ENCODE results near the gene INCA1.
A peak's percentile ranks its signal among the peaks of the same experiment; 100 is the strongest.

The INCA1 gene

GRCh38 chr17:4969551-4970173, 27.7 kb downstream of the INCA1 start:
- no peak for DNase-seq

GRCh38 chr17:4969047-4969550, 28.2 kb downstream of the INCA1 start:
- no peak for DNase-seq

DNA sequence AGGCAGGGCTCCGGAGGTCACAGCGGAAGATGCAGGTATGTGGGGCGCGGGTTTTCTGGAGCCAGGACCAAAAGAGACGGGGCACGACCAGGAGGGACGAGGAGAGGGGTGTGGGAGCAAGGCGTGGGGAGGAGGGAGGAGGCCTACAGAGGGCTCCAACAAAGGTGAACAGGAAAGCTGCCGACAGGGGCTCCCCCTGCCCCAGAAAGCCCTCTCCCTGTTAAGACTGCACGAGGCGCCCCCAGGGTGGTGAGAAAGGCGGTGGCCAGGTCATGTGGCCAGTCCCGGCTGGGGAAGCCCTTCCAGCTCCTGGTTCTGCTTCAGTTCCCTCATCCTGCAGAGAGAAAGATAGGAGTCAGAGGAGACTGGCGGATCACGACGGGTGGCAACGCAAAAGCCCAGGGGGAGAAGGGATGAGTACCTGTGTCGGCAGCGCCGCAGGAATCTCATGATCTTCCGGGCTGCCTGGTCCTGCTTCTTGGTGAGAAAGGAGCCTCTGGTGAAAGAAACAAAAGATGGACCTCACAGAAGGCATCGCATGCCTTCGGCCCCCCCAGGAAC, 28.8 kb downstream of the INCA1 start:
- DNase-seq: no peak

- DNase-seq: peak; percentile 92
Observed at GRCh38 chr17:4967539-4968485, 29.5 kb downstream of the INCA1 start, which contains the start of gene SPAG7. Gene SPAG7 (minus strand): TSS chr17:4967817. CDS start chr17:4967804, 13 bp downstream.

GRCh38 chr17:4966844-4967538, 30.3 kb downstream of the INCA1 start:
- DNase-seq: peak; percentile 96

DNA sequence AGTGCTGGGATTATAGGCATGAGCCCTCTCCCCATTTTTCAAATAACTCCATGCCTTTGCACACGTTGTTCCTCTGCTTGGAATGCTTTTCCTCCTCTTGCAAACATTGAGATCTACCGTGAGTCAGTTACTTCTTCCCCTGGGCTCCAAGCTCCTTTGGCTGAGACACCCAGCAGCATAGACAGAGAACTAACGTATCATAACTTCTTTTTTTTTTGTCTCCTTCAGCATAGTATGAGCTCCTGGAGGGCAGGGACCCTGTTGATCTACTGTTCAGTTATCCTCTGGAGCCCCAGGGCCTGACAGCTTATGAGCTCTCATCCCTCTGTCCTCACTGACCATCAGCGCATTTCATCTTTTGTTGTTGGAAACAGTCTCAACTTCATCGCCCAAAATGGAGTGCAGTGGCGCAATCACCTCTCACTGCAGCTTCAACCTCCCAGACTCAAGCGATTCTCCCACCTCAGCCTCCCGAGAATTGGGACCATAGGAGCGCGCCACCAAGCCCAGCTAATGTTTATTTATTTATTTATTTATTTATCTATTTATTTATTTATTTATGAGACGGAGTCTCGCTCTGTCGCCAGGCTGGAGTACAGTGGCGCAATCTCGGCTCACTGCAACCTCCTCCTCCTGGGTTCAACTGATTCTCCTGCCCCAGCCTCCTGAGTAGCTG, 31.9 kb downstream of the INCA1 start:
- no peak for DNase-seq

DNA sequence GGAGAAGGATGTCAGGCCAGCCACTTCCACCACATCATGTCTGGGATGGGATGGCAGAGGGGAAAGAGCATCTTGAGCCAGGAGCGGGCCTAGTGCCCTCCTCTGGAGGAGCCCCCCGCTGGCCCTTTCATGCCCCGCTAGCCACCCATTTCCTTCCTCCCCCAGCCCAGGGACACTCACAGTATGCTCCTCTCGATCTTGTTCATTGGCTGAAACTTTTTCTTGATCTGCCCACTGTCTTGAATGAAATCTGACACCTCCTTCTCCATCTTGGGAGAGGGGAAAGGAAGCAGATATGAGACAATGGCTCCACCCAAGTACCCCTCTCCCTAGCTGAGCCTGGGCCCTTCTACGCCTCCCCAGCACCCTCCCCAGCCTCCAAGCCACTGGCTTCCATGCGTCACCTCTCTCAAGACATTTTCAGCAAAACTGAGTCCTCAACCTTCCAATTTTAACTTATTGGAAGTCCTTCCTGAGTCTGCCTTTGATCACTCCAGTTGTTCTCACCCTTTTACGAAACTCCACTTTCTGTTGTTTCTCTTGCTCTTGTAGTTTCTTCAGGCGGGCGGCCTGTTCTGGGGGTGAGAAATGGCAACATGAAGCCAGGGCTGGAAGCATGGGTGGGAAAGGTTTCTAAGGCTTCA, 36.9 kb downstream of the INCA1 start:
- no peak for DNase-seq

DNA sequence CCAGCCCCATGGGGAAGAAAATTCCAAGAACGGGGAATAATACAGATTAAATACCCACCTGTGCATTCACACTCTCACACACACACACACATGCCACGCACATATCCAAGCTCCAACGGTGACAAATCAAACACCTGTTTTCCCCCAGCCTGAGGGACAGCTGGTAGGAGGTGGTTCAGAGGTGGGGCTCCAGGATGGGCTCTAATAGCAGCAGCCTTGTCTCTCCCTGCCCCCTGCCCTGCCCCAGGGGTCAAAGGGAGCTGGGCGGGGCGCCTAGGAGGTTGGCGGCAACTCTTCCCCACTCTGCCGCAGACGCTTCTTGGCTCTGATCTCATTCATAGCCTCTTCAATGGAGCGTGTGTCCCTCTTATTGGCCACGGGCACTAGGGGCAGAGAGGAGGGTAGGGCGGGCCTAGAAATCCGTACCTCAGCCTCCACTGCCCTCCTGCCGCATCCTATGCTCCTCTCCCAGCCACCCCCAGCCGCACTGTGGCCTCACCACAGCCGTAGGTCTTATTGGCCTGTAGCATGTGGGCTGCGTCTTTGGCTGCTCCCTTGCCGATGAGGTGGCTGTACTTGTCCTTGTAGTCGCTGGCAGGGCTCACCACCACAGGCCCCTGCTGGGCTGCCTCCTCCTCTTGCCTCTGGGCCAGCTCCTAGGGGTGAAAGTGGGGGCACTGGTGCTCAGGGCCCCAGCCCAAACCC, 37.9 kb downstream of the INCA1 start:
- no peak for DNase-seq

GRCh38 chr17:4958102-4958501, 39.2 kb downstream of the INCA1 start:
- no peak for DNase-seq

GRCh38 chr17:4956493-4957061, 40.7 kb downstream of the INCA1 start:
- no peak for DNase-seq

- DNase-seq: no peak
Observed at GRCh38 chr17:4955091-4955490, 42.2 kb downstream of the INCA1 start.

GRCh38 chr17:4953451-4953961, 43.8 kb downstream of the INCA1 start:
- DNase-seq: no peak

GRCh38 chr17:4951486-4951885, 45.8 kb downstream of the INCA1 start:
- no peak for DNase-seq

- DNase-seq: no peak
Observed at GRCh38 chr17:4950746-4951204, 46.5 kb downstream of the INCA1 start, which contains the start of gene ENO3. Gene ENO3 (plus strand): TSS chr17:4951119. CDS start chr17:4951830, 711 bp downstream.

DNA sequence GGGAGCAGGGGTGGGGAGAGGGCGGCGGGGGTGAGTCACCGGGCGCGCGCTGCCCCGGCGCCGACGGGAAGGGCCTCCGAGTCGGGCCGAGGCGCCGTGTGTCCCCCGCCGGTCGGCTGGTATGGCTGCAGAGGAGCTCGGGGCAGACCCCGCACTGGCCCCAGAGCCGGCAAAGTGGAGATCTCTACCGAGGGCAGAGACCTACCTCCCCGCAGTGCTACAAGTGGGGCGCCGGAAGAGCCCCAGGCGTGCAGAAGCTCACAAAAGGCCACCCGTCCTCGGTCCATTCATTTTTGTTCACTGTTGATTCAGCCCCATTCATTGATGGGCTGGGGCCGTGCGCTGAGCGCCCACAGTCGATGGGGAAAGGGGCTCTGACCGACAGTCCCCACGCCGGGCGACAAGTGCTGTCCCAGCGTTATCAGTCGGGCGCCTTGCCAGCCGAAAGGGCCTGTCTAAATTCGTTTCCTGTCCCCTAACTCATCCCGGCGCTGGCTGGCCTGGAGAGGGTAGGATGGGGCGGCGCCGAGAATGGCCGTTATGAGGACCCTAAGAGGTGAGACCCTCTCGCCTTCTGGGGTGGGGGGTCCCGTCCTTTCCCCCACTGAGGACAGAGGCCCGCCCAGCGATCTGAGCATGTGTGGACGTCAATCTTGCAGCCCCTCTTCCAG, 47.1 kb downstream of the INCA1 start:
- no peak for DNase-seq

DNA sequence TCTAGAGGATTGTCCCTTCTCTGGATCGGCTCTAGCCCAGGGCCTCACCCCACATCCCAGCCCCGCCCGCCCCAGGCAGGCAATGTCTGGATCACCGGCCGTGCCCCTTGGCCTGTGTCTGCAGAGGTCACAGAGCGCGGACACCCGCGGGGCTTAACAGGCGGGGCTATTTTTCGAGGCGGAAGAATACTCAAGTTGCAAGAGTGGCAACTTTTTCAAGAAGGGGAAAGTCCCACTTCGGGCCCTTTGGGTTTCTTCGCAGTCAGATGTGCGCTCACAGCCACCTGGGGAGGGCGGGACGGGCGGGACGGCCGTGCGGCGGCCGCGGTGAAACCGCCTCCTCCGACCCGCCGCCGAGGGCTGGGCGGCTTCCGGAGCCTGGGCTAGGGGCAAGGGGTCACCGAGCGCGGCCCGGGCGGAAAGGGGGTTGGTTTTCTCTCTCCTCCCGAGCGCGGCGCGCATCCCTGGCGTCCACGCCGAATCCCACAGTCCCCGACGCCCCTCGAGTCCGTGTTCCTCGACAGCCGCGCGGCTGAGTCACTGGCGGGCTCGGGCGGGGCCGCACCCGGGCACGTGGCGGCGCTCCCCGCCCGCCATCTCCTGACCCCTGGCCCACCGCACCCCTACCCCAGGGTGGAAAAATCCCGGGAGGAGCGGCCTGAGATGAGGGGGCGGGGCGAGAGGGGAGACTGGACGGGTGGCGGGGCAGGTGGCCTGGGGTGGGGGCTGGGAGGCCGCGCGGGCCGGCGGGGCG, 47.8 kb downstream of the INCA1 start:
- DNase-seq: no peak

DNA sequence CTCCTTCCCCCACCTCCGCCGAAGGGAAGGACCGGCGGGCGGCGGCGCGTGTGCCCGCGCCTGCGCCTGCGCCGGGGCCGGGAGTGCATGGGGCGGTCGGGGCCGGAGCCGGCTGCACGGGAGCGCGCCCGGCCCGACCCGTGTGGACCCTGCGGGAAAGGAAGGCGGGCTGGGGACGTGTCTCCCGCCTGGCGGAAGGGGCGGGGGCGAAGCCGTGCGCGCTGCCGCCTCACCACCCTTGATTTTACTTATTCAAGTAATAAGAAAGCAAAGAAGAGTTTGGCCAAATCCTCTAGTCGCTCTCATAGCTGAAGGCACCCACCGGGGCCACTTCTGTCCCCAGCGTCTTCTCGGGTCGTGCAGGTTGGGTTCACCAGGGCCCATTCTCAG, 48.4 kb downstream of the INCA1 start:
- peak; percentile 73 for DNase-seq

DNA sequence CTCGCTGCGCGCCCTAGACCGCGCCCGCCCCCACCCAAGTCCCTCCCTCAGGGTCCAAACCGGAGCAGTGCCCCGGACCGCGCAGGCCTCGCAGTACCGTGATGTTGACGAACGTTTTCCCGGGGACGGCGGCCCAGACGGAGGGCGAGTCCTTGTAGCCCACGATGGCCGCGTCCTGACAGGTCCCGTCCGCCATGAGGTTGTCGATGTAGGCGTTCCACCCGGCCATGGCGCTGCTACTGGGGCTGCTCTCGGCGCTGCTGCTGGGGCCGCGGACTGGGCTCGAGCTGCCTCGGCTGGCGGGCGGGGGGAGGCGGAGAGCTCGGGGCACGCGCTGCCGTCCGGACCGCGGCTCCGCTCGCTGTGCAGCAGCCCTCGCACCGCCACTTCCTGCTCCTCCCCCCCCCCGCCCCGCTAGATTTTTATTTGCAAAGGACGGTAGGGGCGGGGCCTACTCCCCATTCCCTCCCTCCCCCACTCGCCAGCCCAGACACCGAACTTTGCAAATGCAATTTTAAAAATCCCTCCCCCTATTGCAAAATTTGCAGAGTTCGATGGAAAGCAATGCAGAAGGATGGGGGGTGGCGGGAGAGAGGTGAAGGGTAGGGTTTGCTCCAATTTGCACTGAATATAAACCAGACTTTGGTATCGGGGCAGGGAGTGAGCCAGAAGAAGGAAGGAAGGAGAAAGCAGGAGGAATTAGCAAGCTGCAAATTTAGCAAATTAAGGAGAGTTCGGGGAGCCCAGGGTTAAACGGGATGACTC, 49.0 kb downstream of the INCA1 start, which contains the start of gene PFN1:
Gene PFN1, minus strand, starts transcription at position 365 of the 765 bp plus-strand sequence. Its CDS starts 136 bp downstream, at position 229.
- peak; percentile 73 for DNase-seq
